Thoracic aorta (tissue), 2 donors: Measurements from ENCODE around the gene RSRC1. TPM values are rescaled to one million over a fixed set of nuclear protein-coding genes. Genes with fewer than 3 reads are reported as not detected.

ENCODE experiments used
- ATAC-seq: fragments of 150-250 bp; one replicate; pipeline ENCODE4 v1.8.0; 2017; ENCODE audit warnings: low read depth; ENCODE audit not compliant: insufficient number of reproducible peaks, low FRiP score
- DNase-seq: peaks from one replicate; pipeline ENCODE4 v3.0.0-alpha.2; 2020; ENCODE audit warnings: low spot score
- H3K27ac ChIP-seq, 2 donors: fragments of 200-600 bp; sonication (generic); 1 replicate in 1 of 2; 2 replicates in 1 of 2; pipeline ENCODE4 v1.5.1; 2016; ENCODE audit warnings: mild to moderate bottlenecking in 2 of 2, moderate library complexity in 2 of 2
- H3K27me3 ChIP-seq: fragments of 200-600 bp; sonication (generic); replicated peaks from 2 replicates; pipeline ENCODE4 v1.6.0; 2016; ENCODE audit warnings: mild to moderate bottlenecking; ENCODE audit not compliant: insufficient read depth
- H3K36me3 ChIP-seq: fragments of 200-600 bp; sonication (generic); one replicate; pipeline ENCODE4 v1.5.1; 2016
- H3K4me1 ChIP-seq, 2 donors: fragments of 200-600 bp; sonication (generic); 1 replicate in 1 of 2; 2 replicates in 1 of 2; pipeline versions ENCODE4 v1.5.1 to v1.6.0; 2016; ENCODE audit warnings: low read depth in 2 of 2, mild to moderate bottlenecking in 1 of 2; ENCODE audit not compliant: control insufficient read depth in 1 of 2
- H3K4me3 ChIP-seq: fragments of 200-600 bp; sonication (generic); 2 replicates; pipeline ENCODE4 v1.5.1; 2016; ENCODE audit warnings: mild to moderate bottlenecking
- H3K9me3 ChIP-seq: fragments of 200-600 bp; sonication (generic); 2 replicates; pipeline ENCODE4 v1.5.1; 2016
- total RNA-seq, 2 donors: library from RNA; depleted of rRNA; stranded (reverse); fragments of >200 nt; gene quantifications; one replicate each; pipeline versions ENCODE4 v1.1.0 to v1.2.3, GENCODE V29; 2016
- TF ChIP-seq, protein P1 (sequence below): fragments of 200-600 bp; sonication (generic); IDR thresholded peaks from one replicate; pipeline ENCODE4 v1.5.1; 2019; ENCODE audit warnings: antibody characterized with exemption

The RSRC1 gene
- total RNA-seq, 2 donors from 2014 or later = 26.6 to 39.5 TPM

DNA sequence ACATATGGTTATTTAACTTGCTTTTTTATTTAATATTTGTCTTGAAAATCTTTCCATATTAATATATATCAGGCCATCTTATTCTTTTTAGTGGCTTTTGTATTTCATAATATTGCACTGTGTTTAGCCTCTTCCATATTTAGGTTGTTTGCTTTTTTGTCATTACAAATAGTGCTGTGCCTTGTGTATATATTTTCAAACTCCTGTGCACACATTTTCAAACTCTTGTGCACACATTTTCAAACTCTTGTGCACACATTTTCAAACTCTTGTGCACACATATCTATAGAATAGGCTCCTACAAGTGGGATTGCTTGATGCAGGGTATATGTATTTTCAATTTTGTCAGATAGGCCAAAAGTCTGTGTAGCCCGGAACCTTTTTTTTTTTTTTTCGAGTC is 343.1 kb downstream of the RSRC1 start:
- no peak overlapping the region for H3K4me3 ChIP-seq
- no peak overlapping the region for H3K27ac ChIP-seq
- TF ChIP-seq, protein P1, sequence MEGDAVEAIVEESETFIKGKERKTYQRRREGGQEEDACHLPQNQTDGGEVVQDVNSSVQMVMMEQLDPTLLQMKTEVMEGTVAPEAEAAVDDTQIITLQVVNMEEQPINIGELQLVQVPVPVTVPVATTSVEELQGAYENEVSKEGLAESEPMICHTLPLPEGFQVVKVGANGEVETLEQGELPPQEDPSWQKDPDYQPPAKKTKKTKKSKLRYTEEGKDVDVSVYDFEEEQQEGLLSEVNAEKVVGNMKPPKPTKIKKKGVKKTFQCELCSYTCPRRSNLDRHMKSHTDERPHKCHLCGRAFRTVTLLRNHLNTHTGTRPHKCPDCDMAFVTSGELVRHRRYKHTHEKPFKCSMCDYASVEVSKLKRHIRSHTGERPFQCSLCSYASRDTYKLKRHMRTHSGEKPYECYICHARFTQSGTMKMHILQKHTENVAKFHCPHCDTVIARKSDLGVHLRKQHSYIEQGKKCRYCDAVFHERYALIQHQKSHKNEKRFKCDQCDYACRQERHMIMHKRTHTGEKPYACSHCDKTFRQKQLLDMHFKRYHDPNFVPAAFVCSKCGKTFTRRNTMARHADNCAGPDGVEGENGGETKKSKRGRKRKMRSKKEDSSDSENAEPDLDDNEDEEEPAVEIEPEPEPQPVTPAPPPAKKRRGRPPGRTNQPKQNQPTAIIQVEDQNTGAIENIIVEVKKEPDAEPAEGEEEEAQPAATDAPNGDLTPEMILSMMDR = no peak
- no peaks in the 10 kb centered on the region for H3K36me3 ChIP-seq
- H3K9me3 ChIP-seq = no peaks in the 10 kb centered on the region
- DNase-seq = no peak
- H3K27me3 ChIP-seq = no peaks in the 10 kb centered on the region
- ATAC-seq = no peak
- H3K4me1 ChIP-seq = no peaks in the 10 kb centered on the region

DNA sequence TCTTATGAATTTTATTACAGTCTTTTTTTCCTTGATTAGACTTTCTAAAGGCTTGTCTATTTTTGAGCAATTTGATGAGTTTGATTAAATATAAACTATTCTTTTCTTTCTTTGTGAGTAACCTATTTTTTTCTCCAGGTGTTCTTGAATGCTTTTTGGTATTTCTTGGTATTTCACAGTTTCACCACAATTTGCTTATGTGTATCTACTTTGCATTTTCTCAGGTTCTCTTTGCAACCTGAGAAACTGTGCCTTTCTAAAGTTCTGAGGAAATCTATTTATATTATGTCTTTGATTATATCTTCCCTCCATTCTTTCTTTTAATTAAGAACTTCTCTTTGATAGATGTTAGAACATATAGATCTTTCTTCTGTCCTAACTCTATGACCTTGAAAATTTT is 344.0 kb downstream of the RSRC1 start:
- TF ChIP-seq, protein P1 = no peak
- H3K4me3 ChIP-seq = no peak overlapping the region
- H3K27ac ChIP-seq = no peak overlapping the region
- no peaks in the 10 kb centered on the region for H3K9me3 ChIP-seq
- no peak for ATAC-seq
- H3K36me3 ChIP-seq = no peaks in the 10 kb centered on the region
- no peaks in the 10 kb centered on the region for H3K4me1 ChIP-seq
- H3K27me3 ChIP-seq = no peaks in the 10 kb centered on the region
- DNase-seq = no peak

DNA sequence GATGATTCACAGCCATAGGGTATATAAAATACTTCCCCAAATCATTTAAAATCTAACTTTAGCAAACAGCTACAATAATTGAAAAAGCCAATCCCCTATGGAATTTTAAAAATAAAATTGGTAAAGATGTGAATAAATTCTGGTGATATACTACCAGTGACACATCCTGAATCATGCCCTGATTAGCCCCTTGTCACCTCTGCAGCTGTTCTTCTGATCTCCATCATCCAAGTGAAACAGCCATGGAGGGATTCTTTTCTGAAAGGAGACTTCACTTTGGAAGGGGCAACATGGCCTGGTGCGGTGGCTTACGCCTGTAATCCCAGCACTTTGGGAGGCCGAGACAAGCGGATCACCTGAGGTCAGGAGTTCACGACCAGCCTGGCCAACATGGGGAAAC is 345.5 kb downstream of the RSRC1 start:
- Histone ChIP-seq H3K36me3 (no peaks in the 10 kb centered on the region), H3K4me1 (no peaks in the 10 kb centered on the region), H3K4me3 (no peak overlapping the region), H3K27ac (no peak overlapping the region), H3K27me3 (no peaks in the 10 kb centered on the region), H3K9me3 (no peaks in the 10 kb centered on the region)
- TF ChIP-seq, protein P1 = no peak
- no peak for ATAC-seq
- DNase-seq = no peak

DNA sequence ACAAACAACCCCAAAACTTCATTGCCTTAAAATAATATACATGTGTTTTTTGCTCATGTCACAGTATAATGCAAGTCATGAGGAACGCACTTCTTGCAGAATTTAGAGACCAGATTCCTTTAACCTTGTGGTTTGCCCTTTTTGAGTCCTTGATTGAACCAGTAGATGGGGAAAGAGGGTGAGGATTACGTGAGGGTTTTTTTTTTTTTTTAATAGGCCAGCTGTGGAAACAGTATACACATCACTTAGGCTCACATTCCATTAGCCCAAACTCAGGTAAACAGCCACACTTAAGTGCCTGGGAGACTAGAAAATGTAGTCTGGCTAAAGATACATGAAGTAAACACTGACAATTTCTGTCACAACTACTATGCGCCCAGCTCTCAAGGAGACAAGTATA is 346.2 kb downstream of the RSRC1 start:
- TF ChIP-seq, protein P1 = no peak
- Histone ChIP-seq H3K36me3 (no peaks in the 10 kb centered on the region), H3K27me3 (no peaks in the 10 kb centered on the region), H3K27ac (no peak overlapping the region), H3K4me1 (no peaks in the 10 kb centered on the region), H3K9me3 (no peaks in the 10 kb centered on the region), H3K4me3 (no peak overlapping the region)
- ATAC-seq = no peak
- DNase-seq = no peak

DNA sequence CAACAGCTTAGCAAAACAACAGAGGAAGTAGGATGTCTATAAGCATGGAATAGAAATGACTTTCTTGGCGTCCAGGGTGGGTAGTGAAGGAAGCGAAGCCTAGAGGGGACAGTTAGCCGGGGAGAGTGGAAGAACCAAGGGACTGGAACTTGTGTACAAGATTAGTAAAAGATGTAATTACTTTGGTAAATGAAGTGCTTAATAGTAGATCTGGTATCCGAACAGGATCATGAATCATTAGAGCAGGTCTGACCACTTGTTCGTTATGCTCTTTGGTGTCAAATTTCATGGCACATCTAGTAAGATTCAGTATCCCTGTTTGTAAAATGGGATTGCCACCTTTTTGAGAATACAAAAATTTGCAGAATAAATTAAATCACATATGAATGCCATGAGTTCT is 348.6 kb downstream of the RSRC1 start:
- H3K27ac ChIP-seq = no peak overlapping the region
- DNase-seq (no peak), ATAC-seq (no peak)
- H3K4me3 ChIP-seq = no peak overlapping the region
- TF ChIP-seq, protein P1 = no peak
- no peaks in the 10 kb centered on the region for H3K36me3 ChIP-seq
- H3K4me1 ChIP-seq = no peaks in the 10 kb centered on the region
- H3K27me3 ChIP-seq = no peaks in the 10 kb centered on the region
- H3K9me3 ChIP-seq = no peaks in the 10 kb centered on the region
